ENCODE measurements around the gene PLPPR2. TPM values are rescaled to one million over a fixed set of nuclear protein-coding genes. Genes with fewer than 3 reads are reported as not detected.
"Not testable (repeated sequence)": the region's sequence is repeated elsewhere in the genome, so short reads cannot be mapped to it uniquely, and the experiment has no call there.

The PLPPR2 gene
- total RNA-seq, result 5.7 TPM

GRCh38 chr19:11355160-11356073 lies at the start of gene PLPPR2:
Gene PLPPR2 (plus strand): TSS chr19:11355432. CDS start chr19:11357674, 2,242 bp downstream.
- DNase-seq, result peak; percentile 40

DNA sequence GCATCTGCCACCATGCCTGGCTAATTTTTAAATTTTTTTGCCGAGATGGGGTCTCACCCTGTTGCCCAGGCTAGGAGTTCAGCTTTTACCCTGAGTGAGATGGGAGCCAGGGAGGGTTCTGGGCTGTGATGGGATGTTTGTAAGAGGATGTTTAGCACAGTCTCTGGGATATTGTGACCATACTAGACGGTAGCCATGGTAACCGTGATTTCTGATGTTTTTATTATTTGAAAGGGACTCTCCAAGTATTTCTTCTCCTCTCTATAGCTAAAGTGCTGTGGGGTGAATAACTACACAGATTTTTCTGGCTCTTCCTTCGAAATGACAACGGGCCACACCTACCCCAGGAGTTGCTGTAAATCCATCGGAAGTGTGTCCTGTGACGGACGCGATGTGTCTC lies 48.9 kb upstream of the PLPPR2 start:
- DNase-seq, result no peak

GRCh38 chr19:11320278-11320995 lies 34.8 kb upstream of the PLPPR2 start:
- DNase-seq, result not testable (repeated sequence)

DNA sequence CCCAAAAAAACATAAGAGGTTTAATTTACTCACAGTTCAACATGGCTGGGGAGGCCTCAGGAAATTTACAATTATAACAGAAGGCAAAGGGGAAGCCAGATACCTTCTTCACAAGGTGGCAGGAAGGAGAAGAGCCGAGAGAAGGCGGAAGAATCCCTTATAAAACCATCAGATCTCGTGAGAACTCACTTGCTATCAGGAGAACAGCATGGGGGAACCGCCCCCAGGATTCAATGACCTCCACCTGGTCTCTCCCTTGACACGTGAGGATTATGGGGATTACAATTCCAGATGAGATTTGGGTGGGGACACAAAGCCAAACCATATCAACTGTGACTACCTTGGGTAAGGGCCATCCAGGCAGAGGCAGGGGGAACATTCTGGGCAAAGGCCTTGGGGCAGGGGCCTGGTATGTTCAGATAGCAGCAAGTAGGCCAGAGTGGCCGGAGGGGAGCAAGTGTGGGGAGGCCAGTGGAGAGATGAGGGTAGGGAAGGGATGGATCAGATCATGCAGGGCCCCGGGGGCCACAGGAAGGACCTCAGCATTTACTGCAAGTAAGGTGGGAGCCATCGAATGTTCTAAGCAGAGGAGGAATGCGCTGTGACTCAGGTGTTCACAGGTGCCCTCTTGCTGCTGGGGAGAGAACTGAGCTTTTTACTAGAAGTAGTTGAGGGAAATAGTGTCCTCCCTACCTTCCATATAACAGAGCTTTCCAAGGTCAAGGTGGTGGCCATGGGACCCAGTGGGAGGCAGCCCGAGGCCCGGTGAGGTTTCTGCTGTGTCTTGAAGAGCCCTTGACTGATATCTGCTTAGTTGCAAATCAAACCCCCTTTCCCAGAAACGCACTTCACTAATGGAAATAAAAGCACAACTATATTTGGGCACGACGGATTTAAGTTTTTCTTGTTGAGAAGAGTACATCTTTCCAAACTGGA lies 33.8 kb upstream of the PLPPR2 start:
- no peak for DNase-seq

DNA sequence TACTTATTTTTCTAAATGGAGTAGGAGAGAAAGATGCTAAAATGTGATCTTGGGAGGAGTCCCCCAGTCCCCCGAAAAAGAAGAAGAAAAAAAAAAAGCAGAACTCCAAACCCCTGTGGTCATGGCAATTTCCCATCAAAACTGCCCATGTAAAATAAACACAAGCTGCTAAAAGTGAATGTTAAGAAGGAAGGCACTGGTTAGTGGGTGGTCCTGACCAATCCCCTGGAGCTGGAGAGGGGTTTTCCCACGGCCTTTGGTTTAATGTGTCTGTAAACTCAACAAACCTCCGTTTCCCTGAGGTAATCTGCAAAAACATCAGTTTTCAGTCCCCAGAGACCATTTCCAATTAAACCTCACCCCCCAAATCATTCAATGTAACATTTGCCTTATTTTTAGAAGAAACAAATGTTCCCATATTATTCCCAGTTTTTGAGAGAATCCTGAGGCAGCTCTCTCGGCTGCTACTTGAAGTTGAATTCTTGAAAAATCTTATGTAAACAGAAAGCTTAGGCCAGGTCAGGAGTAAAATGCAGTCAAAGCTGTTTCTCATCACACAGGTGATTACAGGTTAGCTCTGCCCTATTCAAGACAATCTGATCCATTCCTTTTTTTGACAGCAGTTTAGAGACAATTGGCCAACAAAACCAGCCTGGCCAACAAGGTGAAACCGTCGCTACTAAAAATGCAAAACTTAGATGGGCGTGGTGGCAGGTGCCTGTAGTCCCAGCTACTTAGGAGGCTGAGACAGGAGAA lies 32.8 kb upstream of the PLPPR2 start:
- DNase-seq, result peak; percentile 14

- no peak for DNase-seq
Measured at GRCh38 chr19:11323601-11324078, 31.6 kb upstream of the PLPPR2 start.

- DNase-seq, result peak; percentile 46
Measured at GRCh38 chr19:11324079-11324661, 31.1 kb upstream of the PLPPR2 start.

GRCh38 chr19:11324748-11325389 lies 30.4 kb upstream of the PLPPR2 start:
- no peak for DNase-seq

GRCh38 chr19:11325544-11325943 lies 29.7 kb upstream of the PLPPR2 start:
- DNase-seq, result no peak

GRCh38 chr19:11330127-11330526 lies 25.1 kb upstream of the PLPPR2 start:
- DNase-seq, result no peak

GRCh38 chr19:11331502-11331901 lies 23.7 kb upstream of the PLPPR2 start:
- no peak for DNase-seq

DNA sequence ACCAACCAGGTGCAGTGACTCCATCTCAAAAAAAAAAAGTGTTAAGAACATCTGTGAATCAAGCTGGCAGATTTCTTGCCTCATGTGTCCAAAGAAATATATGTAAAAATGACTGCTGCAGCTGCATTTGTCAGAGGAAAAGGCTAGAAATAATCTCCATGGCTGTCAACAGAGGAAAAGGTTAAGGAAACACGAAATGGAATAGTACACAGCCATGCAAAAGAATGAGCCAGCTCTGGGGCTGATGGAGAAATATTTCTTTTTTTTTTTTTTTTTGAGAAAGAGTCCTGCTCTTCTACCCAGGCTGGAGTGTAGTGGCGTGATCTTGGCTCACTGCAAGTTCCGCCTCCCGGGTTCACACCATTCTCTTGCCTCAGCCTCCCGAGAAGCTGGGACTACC lies 22.4 kb upstream of the PLPPR2 start:
- DNase-seq, result no peak

DNA sequence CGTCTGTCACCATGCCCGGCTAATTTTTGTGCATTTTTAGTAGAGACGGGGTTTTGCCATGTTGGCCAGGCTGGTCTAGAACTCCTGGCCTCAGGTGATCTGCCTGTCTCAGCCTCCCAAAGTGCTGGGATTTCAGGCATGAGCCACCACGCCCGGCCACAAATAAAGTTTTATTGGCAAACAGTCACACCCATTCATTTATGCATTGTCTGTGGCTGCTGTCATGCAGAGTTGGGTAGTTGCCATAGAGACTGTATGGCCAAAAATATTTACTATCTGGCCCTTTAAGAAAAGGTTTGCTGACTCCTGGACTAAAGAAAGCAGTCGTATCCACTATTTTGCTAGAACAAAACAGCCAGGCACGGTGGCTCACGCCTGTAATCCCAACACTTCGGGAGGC lies 21.4 kb upstream of the PLPPR2 start:
- DNase-seq, result not testable (repeated sequence)

GRCh38 chr19:11335449-11336146 lies 19.6 kb upstream of the PLPPR2 start:
- no peak for DNase-seq

- no peak for DNase-seq
Measured at GRCh38 chr19:11337080-11337479, 18.2 kb upstream of the PLPPR2 start.

- no peak for DNase-seq
Measured at GRCh38 chr19:11338121-11338520, 17.1 kb upstream of the PLPPR2 start.

GRCh38 chr19:11338569-11339253 lies 16.5 kb upstream of the PLPPR2 start:
- DNase-seq, result no peak

- DNase-seq, result peak; percentile 88
Measured at GRCh38 chr19:11339254-11340098, 15.8 kb upstream of the PLPPR2 start, which contains the start of gene RAB3D. Gene RAB3D (minus strand): TSS chr19:11339657. CDS start chr19:11337399, 2,258 bp downstream.
